ENCODE results near the gene SQSTM1.

SQSTM1 gene

DNA sequence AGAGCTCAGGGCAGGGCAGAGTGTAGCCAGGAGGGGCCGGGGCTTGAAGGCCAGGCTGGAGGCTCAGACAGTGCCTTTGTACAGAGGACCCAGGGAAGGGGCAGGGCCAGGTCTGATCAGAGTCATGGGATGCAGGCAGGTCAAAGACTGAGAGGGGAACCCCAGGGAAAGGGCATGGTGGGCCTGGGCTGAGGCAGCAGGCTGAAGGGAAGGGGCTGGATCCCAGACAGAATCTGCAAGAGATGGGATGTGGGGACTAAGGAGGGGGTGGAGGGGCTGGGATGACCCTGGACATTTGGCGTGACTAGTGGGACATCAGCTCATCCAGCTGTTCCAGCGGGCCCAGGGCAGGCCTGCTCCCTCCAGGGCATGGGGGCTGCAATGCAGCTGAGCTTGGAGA, 53.4 kb downstream of the SQSTM1 start:
- H3K9me2 ChIP-seq (replicated peaks; ENCODE audit: insufficient read depth, low read length): no peaks in the 10 kb centered on the region
- H4K20me1 ChIP-seq (ENCODE audit: low read depth, low read length): no peaks in the 10 kb centered on the region
- H3K27me3 ChIP-seq (ENCODE audit: low read length): no peaks in the 10 kb centered on the region
- no peaks in the 10 kb centered on the region for H3F3A ChIP-seq (ENCODE audit: insufficient read depth)
- no peaks in the 10 kb centered on the region for H3K9me3 ChIP-seq (ENCODE audit: insufficient read depth, low read length)
- TF ChIP-seq EZH2phosphoT487 (conservative IDR thresholded peaks at IDR 0.05; ENCODE audit: low read length): no peak
- TF ChIP-seq, protein P1, sequence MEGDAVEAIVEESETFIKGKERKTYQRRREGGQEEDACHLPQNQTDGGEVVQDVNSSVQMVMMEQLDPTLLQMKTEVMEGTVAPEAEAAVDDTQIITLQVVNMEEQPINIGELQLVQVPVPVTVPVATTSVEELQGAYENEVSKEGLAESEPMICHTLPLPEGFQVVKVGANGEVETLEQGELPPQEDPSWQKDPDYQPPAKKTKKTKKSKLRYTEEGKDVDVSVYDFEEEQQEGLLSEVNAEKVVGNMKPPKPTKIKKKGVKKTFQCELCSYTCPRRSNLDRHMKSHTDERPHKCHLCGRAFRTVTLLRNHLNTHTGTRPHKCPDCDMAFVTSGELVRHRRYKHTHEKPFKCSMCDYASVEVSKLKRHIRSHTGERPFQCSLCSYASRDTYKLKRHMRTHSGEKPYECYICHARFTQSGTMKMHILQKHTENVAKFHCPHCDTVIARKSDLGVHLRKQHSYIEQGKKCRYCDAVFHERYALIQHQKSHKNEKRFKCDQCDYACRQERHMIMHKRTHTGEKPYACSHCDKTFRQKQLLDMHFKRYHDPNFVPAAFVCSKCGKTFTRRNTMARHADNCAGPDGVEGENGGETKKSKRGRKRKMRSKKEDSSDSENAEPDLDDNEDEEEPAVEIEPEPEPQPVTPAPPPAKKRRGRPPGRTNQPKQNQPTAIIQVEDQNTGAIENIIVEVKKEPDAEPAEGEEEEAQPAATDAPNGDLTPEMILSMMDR (IDR thresholded peaks at IDR 0.05; ENCODE audit: insufficient read depth, low read length, poor library complexity, severe bottlenecking): no peak
- no peak overlapping the region for H2AFZ ChIP-seq (ENCODE audit: low read depth, low read length, severe bottlenecking)
- H3K4me3 ChIP-seq (ENCODE audit: insufficient read depth, low read length, poor library complexity, severe bottlenecking): no peak overlapping the region
- H3K4me2 ChIP-seq (ENCODE audit: low read depth, low read length, poor library complexity, severe bottlenecking): no peak overlapping the region
- H3K9ac ChIP-seq (ENCODE audit: low read length): no peak overlapping the region
- no peak overlapping the region for H3K27ac ChIP-seq (ENCODE audit: low read depth, low read length)
- no peaks in the 10 kb centered on the region for H3K36me3 ChIP-seq (ENCODE audit: low read length)
- H3K79me2 ChIP-seq (ENCODE audit: insufficient read depth, low read length): no peaks in the 10 kb centered on the region

DNA sequence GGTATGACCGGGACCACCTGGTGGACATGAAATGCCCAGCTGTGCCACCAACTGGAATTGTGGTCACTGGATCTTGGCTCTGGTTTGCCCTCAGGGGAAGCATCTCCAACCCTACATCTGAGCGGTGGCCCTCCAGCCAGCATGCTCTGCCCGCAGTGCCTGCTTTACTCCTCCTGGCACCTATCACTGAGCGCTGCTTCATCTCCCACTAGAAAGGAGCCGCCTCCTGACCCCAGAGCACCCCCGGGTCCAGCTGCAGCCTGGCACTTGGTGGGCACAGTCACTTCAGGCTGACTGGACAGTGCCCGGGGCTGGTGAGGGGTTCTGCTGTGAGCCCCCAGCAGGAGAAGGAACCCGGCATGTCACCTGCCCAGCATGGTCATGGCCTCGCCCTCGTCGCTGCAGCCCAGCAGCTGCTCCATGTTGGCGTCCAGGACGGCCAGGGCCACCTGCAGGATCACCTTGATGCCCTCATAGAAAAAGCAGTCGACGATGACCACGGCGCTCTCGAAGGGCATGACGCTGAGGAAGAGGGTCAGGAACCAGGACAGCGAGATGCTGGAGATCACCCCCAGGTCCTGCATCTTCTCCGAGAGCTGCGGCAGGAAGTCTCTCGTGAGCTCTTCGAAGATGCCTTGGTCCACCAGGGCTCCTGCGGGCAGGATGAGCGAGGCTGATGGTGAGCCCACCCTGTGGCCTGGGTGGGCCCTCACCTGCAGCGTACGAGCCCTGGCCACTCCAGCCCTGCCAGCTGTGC, 54.0 kb downstream of the SQSTM1 start:
- no peaks in the 10 kb centered on the region for H3F3A ChIP-seq (ENCODE audit: insufficient read depth)
- no peaks in the 10 kb centered on the region for H3K36me3 ChIP-seq (ENCODE audit: low read length)
- no peaks in the 10 kb centered on the region for H3K9me3 ChIP-seq (ENCODE audit: insufficient read depth, low read length)
- TF ChIP-seq EZH2phosphoT487 (conservative IDR thresholded peaks at IDR 0.05; ENCODE audit: low read length): no peak
- H3K9ac ChIP-seq (ENCODE audit: low read length): no peak overlapping the region
- no peaks in the 10 kb centered on the region for H4K20me1 ChIP-seq (ENCODE audit: low read depth, low read length)
- H2AFZ ChIP-seq (ENCODE audit: low read depth, low read length, severe bottlenecking): no peak overlapping the region
- no peaks in the 10 kb centered on the region for H3K27me3 ChIP-seq (ENCODE audit: low read length)
- H3K79me2 ChIP-seq (ENCODE audit: insufficient read depth, low read length): no peaks in the 10 kb centered on the region
- no peak overlapping the region for H3K27ac ChIP-seq (ENCODE audit: low read depth, low read length)
- no peak overlapping the region for H3K4me3 ChIP-seq (ENCODE audit: insufficient read depth, low read length, poor library complexity, severe bottlenecking)
- H3K9me2 ChIP-seq (replicated peaks; ENCODE audit: insufficient read depth, low read length): no peaks in the 10 kb centered on the region
- H3K4me2 ChIP-seq (ENCODE audit: low read depth, low read length, poor library complexity, severe bottlenecking): no peak overlapping the region

DNA sequence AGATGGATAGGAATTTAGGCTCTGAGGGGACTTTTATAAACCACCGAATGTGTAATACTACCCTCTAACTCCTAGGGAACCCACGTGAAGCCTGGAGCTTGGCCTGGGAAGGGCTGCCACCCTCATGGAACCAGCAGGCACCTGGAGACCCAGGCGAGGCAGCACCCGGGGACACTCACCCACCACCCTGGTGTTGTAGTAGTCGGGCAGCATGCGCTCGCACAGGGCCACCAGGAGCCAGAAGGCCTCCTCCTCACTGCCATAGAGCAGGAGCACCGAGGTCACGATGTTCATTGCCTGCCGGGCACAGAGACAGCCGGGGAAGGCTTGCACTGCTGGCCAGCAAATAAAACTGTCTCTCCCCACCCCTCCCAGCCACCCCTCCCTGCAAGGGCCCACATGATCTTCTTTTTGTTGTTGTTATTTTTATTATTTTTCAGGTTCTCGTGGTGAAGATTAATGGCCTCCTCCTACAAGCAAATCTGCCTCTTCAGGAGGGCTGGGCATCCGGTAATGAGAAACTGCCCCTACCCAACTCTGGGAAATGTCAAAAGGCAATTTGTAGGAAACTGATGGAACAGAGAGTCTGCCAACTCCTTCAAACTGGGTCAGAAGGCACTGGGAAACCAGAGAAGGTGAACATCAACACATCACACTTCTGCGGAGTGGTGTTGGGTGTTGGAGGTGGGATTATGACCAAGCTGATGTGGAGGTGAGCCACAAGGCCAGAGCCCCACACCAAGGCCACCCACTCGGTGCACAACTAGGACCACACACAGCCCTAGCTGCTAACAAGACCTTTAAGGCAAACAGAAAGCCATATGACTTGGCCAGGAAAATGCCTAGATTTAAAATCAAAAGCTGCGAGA, 55.3 kb downstream of the SQSTM1 start:
- no peaks in the 10 kb centered on the region for H3K9me3 ChIP-seq (ENCODE audit: insufficient read depth, low read length)
- no peaks in the 10 kb centered on the region for H3K27me3 ChIP-seq (ENCODE audit: low read length)
- H3K9me2 ChIP-seq (replicated peaks; ENCODE audit: insufficient read depth, low read length): no peaks in the 10 kb centered on the region
- H3K79me2 ChIP-seq (ENCODE audit: insufficient read depth, low read length): no peaks in the 10 kb centered on the region
- no peak overlapping the region for H2AFZ ChIP-seq (ENCODE audit: low read depth, low read length, severe bottlenecking)
- no peak overlapping the region for H3K4me3 ChIP-seq (ENCODE audit: insufficient read depth, low read length, poor library complexity, severe bottlenecking)
- no peak overlapping the region for H3K4me2 ChIP-seq (ENCODE audit: low read depth, low read length, poor library complexity, severe bottlenecking)
- no peaks in the 10 kb centered on the region for H4K20me1 ChIP-seq (ENCODE audit: low read depth, low read length)
- TF ChIP-seq, protein P1 (IDR thresholded peaks at IDR 0.05; ENCODE audit: insufficient read depth, low read length, poor library complexity, severe bottlenecking): no peak
- TF ChIP-seq EZH2phosphoT487 (conservative IDR thresholded peaks at IDR 0.05; ENCODE audit: low read length): no peak
- no peak overlapping the region for H3K27ac ChIP-seq (ENCODE audit: low read depth, low read length)
- H3K9ac ChIP-seq (ENCODE audit: low read length): no peak overlapping the region
- no peaks in the 10 kb centered on the region for H3K36me3 ChIP-seq (ENCODE audit: low read length)
- no peaks in the 10 kb centered on the region for H3F3A ChIP-seq (ENCODE audit: insufficient read depth)

DNA sequence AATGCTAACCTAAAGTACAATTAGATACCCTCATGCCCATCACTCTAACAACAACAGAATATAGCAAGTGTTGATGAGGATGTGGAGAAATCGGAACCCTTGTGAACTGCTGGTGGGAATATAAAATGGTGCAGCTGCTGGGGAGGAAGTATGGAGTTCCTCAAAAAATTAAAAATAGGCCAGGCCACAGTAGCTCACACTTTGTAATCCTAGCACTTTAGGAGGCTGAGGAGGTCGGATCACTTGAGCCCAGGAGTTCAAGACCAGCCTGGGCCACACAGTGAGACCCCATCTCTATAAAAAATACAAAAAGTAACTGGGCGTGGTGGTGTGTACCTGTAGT, 55.9 kb downstream of the SQSTM1 start:
- no peak overlapping the region for H2AFZ ChIP-seq (ENCODE audit: low read depth, low read length, severe bottlenecking)
- no peak overlapping the region for H3K4me2 ChIP-seq (ENCODE audit: low read depth, low read length, poor library complexity, severe bottlenecking)
- H3K79me2 ChIP-seq (ENCODE audit: insufficient read depth, low read length): no peaks in the 10 kb centered on the region
- H3F3A ChIP-seq (ENCODE audit: insufficient read depth): no peaks in the 10 kb centered on the region
- no peak overlapping the region for H3K9ac ChIP-seq (ENCODE audit: low read length)
- no peak for TF ChIP-seq EZH2phosphoT487 (conservative IDR thresholded peaks at IDR 0.05; ENCODE audit: low read length)
- TF ChIP-seq, protein P1 (IDR thresholded peaks at IDR 0.05; ENCODE audit: insufficient read depth, low read length, poor library complexity, severe bottlenecking): no peak
- H3K9me3 ChIP-seq (ENCODE audit: insufficient read depth, low read length): no peaks in the 10 kb centered on the region
- no peaks in the 10 kb centered on the region for H3K9me2 ChIP-seq (replicated peaks; ENCODE audit: insufficient read depth, low read length)
- no peak overlapping the region for H3K27ac ChIP-seq (ENCODE audit: low read depth, low read length)
- H3K27me3 ChIP-seq (ENCODE audit: low read length): no peaks in the 10 kb centered on the region
- H4K20me1 ChIP-seq (ENCODE audit: low read depth, low read length): no peaks in the 10 kb centered on the region
- H3K4me3 ChIP-seq (ENCODE audit: insufficient read depth, low read length, poor library complexity, severe bottlenecking): no peak overlapping the region
- no peaks in the 10 kb centered on the region for H3K36me3 ChIP-seq (ENCODE audit: low read length)
